ENCODE results near the gene UNC5B.

DNA sequence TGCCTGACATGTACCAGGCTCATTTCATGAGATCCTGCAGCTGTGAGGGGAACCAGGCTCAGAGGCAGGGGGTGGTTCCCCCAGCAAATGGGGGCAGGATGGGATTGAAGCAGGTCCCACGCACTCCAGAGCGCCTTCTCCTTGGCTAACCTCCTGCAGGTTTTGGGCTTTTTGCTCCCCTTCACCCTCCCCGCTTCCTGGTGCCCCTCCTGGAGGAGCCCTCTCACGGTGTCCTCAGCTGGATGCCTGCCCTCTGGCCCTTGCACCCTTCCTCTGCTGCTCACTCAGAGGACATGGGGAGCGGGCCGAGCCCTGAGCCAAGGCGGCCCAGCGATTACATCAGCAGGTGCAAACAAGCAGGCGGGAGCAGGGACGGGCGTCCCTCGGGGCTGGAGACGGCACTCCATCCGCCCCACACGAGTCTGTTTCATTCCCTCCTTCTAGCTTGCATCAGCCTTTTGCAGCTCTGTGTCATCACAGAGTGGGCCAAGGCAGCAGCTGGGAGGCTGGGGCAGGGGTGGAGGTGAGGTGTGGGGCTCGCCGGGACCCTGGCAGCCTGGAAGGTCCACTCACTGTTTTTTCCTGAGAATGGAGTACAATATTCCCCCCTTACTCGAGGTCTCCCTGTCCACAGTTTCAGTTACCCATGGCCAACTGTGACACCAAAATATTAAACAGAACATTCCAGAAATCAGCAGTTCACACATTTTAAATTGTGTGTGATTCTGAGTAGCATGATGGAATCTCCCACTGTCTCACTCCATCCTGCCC lies 54.0 kb downstream of the UNC5B start:
- TF ChIP-seq, protein P1, sequence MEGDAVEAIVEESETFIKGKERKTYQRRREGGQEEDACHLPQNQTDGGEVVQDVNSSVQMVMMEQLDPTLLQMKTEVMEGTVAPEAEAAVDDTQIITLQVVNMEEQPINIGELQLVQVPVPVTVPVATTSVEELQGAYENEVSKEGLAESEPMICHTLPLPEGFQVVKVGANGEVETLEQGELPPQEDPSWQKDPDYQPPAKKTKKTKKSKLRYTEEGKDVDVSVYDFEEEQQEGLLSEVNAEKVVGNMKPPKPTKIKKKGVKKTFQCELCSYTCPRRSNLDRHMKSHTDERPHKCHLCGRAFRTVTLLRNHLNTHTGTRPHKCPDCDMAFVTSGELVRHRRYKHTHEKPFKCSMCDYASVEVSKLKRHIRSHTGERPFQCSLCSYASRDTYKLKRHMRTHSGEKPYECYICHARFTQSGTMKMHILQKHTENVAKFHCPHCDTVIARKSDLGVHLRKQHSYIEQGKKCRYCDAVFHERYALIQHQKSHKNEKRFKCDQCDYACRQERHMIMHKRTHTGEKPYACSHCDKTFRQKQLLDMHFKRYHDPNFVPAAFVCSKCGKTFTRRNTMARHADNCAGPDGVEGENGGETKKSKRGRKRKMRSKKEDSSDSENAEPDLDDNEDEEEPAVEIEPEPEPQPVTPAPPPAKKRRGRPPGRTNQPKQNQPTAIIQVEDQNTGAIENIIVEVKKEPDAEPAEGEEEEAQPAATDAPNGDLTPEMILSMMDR (conservative IDR thresholded peaks at IDR 0.05 in 1 of 2, IDR thresholded peaks at IDR 0.05 in 1 of 2; ENCODE audit: extremely low read depth in 1 of 2, insufficient read depth in 1 of 2, low read depth in 1 of 2, low read length in 2 of 2): no peak
- TF ChIP-seq EZH2 (IDR thresholded peaks at IDR 0.05; ENCODE audit: borderline replicate concordance, low read length): no peak

Measured in mammary epithelial cell (primary cell).